Tibial nerve (tissue), 4 donors: ENCODE measurements around the gene SNRNP40. TPM values are rescaled to one million over a fixed set of nuclear protein-coding genes. Genes with fewer than 3 reads are reported as not detected.
A peak's percentile ranks its signal among the peaks of the same experiment; 100 is the strongest.

Experiments
- DNase-seq, 2 donors: peaks; one replicate each; pipeline ENCODE4 v3.0.0-alpha.2; 2019; ENCODE audit warnings: low spot score in 2 of 2
- H3K27ac ChIP-seq, 4 donors: fragments of 200-600 bp; sonication (generic) in 3 of 4; one replicate each; pipeline ENCODE4 v1.5.1; 2017 to 2019; ENCODE audit warnings: mild to moderate bottlenecking in 1 of 4
- H3K27me3 ChIP-seq, 2 donors: fragments of 200-600 bp; sonication (generic) in 1 of 2; one replicate each; pipeline versions ENCODE4 v1.5.1 to v1.6.0; 2017 to 2019
- H3K36me3 ChIP-seq, 3 donors: fragments of 200-600 bp; sonication (generic); one replicate each; pipeline ENCODE4 v1.5.1; 2018 to 2019
- H3K4me1 ChIP-seq, 4 donors: fragments of 200-600 bp; sonication (generic) in 3 of 4; one replicate each; pipeline ENCODE4 v1.5.1; 2017 to 2019
- H3K4me3 ChIP-seq, 4 donors: fragments of 200-600 bp; sonication (generic) in 3 of 4; one replicate each; pipeline ENCODE4 v1.5.1; 2017 to 2019; ENCODE audit warnings: mild to moderate bottlenecking in 1 of 4, moderate library complexity in 1 of 4
- H3K9me3 ChIP-seq, 4 donors: fragments of 200-600 bp; sonication (generic) in 3 of 4; one replicate each; pipeline ENCODE4 v1.5.1; 2017 to 2019
- EP300 ChIP-seq, 2 donors: sonication (generic); formaldehyde crosslinking; IDR thresholded peaks; one replicate each; pipeline ENCODE4 v1.6.1; 2017; ENCODE audit warnings: antibody characterized with exemption in 2 of 2, mild to moderate bottlenecking in 1 of 2
- POLR2A ChIP-seq, 2 donors: fragments of 450-650 bp; IDR thresholded peaks; one replicate each; pipeline ENCODE4 v1.6.1; 2017; ENCODE audit warnings: antibody characterized with exemption in 2 of 2, mild to moderate bottlenecking in 2 of 2, moderate library complexity in 2 of 2
- WGBS, 2 donors: methylation state at CpG; one replicate each; pipeline ENCODE4 v1.1.5; 2018; 5-methylcytosine and 5-hydroxymethylcytosine counted together
- total RNA-seq, 4 donors: library from RNA; depleted of rRNA; stranded (reverse); fragments of >200 nt; gene quantifications; one replicate each; pipeline ENCODE4 v1.1.0, GENCODE V29; 2016
- TF ChIP-seq, protein P1 (sequence below), 5 experiments: fragments of 200-600 bp in 3 of 5; fragments of 450-650 bp in 2 of 5; sonication (generic) in 3 of 5; IDR thresholded peaks; one replicate each; pipeline ENCODE4 v1.5.1; 2016 to 2019; ENCODE audit warnings: antibody characterized with exemption in 5 of 5, mild to moderate bottlenecking in 3 of 5, moderate library complexity in 2 of 5

SNRNP40 gene
- 10 to 100 TPM; 42.8 to 57.0 (median 48.4) TPM for total RNA-seq

DNA sequence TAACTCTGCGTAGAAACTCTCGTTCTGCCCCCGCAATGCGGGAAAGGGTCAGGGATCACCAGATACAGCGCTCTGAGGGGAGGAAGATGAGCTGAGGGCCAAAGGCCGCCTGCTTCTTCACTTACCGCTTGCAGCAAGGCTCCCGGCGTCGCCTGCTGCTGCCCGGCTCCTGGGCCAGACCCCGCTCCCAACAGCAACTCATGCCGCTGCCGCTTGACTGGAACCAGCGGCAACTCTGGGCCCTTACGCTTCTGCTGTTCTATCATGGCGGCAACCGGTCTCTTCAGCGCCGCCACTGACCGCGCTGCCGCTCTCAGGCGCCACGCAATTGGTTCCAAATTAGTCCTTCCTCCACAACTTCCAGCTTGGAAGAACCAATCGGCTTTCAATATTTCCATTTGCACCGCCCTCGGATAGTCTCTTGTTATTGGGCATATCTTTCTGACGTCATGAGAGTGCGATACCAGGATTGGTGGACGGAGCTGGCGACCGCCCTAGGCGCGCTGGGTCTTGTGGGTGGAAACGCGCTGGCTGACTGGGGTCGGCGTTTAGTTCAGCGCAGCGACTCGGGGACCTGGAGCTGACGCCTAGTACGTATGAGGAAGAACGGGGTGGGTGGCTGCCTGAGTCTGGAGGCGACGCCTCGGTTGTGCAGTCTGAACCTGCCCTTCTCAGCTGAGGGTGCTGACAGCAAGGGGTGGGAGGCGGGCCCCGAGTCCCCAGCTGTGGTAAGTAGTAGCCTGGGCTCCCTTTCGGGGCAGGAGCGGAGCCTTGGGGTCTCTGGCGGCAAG is at the start of gene SNRNP40, which contains the start of gene ZCCHC17:
SNRNP40 (minus strand) TSS at position 303 of the 791 bp plus-strand sequence; CDS start at position 266, 37 bp downstream.
ZCCHC17 (plus strand) TSS at position 547 of the 791 bp plus-strand sequence. CDS start 13,067 bp downstream, outside the sequence.
- H3K9me3 ChIP-seq, result no peaks in the 10 kb centered on the region
- peak within 1 kb of the TSS; percentile 40 to 92 (median 90) for H3K27ac ChIP-seq
- H3K4me3 ChIP-seq, result peak within 1 kb of the TSS; percentile 75 to 96 (median 84)
- TF ChIP-seq, protein P1, sequence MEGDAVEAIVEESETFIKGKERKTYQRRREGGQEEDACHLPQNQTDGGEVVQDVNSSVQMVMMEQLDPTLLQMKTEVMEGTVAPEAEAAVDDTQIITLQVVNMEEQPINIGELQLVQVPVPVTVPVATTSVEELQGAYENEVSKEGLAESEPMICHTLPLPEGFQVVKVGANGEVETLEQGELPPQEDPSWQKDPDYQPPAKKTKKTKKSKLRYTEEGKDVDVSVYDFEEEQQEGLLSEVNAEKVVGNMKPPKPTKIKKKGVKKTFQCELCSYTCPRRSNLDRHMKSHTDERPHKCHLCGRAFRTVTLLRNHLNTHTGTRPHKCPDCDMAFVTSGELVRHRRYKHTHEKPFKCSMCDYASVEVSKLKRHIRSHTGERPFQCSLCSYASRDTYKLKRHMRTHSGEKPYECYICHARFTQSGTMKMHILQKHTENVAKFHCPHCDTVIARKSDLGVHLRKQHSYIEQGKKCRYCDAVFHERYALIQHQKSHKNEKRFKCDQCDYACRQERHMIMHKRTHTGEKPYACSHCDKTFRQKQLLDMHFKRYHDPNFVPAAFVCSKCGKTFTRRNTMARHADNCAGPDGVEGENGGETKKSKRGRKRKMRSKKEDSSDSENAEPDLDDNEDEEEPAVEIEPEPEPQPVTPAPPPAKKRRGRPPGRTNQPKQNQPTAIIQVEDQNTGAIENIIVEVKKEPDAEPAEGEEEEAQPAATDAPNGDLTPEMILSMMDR (IDR thresholded peaks at IDR 0.05), result peak in 4 of 5 experiments; percentile 6 to 21 (median 16)
- TF ChIP-seq POLR2A (IDR thresholded peaks at IDR 0.05) (peak; percentile 66 to 74), EP300 (IDR thresholded peaks at IDR 0.05) (peak; percentile 42 to 85)
- 0 to 1% methylated on average over 31 to 37 of the region's 53 CpGs for WGBS, 2 donors
- no peaks in the 10 kb centered on the region for H3K27me3 ChIP-seq
- DNase-seq, result peak; percentile 89 to 97
- H3K4me1 ChIP-seq, result peaks cover 0 to 51% (median 20%) of the 10 kb centered on the region in 4 donors
- peaks cover 0 to 28% (median 5%) of the 10 kb centered on the region in 3 donors for H3K36me3 ChIP-seq

DNA sequence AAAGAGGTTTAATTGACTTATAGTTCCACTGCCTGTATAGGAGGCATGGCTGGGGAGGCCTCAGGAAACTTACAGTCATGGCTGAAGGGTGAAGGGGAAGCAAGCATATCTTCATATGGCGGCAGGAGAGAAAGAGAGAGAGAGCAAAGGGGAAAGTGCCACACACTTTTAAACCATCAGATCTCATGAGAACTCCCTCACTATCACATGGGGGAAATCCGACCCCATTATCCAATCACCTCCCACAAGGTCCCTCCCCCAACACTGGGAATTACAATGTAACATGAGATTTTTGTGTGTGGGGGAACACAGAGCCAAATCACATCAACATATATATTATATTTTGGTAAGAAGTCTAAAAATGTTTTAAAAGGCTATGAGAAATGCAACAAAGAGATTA is 49.0 kb upstream of the SNRNP40 start:
- Histone ChIP-seq H3K36me3 (peaks cover 0 to 47% (median 11%) of the 10 kb centered on the region in 3 donors), H3K27me3 (no peaks in the 10 kb centered on the region), H3K4me3 (no peak overlapping the region), H3K9me3 (no peaks in the 10 kb centered on the region), H3K27ac (no peak overlapping the region), H3K4me1 (no peaks in the 10 kb centered on the region)
- 84 to 88% methylated on average over 2 of the region's 2 CpGs for WGBS, 2 donors
- DNase-seq, result no peak
- TF ChIP-seq EP300 (IDR thresholded peaks at IDR 0.05), result no peak
- TF ChIP-seq POLR2A (IDR thresholded peaks at IDR 0.05), result no peak
- TF ChIP-seq, protein P1 (IDR thresholded peaks at IDR 0.05), result no peak

DNA sequence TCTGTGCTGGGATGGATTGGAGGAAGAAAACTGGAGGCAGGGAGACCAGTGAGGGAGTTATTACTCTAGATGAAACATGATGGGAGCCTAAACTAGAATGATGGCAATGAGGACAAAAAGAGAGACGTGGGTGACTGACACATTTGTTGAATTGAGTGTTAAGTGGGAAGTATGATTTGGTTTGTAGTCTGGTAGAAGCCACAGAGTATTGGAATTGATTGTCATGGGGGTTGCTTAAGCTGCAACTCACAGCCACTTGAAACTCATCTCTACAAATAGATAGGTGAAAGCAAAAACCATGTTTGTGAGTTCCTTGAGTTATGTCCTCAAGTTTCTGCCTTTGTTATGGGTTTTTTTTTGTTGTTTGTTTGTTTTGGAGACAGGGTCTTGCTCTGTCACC is 47.9 kb upstream of the SNRNP40 start:
- 28 to 77% methylated on average over 1 of the region's 1 CpG for WGBS, 2 donors
- TF ChIP-seq POLR2A (IDR thresholded peaks at IDR 0.05), result no peak
- TF ChIP-seq EP300 (IDR thresholded peaks at IDR 0.05), result no peak
- TF ChIP-seq, protein P1 (IDR thresholded peaks at IDR 0.05), result no peak
- Histone ChIP-seq H3K27me3 (no peaks in the 10 kb centered on the region), H3K36me3 (peaks cover 0 to 39% (median 10%) of the 10 kb centered on the region in 3 donors), H3K4me3 (no peak overlapping the region), H3K9me3 (no peaks in the 10 kb centered on the region), H3K4me1 (no peaks in the 10 kb centered on the region), H3K27ac (no peak overlapping the region)
- no peak for DNase-seq

DNA sequence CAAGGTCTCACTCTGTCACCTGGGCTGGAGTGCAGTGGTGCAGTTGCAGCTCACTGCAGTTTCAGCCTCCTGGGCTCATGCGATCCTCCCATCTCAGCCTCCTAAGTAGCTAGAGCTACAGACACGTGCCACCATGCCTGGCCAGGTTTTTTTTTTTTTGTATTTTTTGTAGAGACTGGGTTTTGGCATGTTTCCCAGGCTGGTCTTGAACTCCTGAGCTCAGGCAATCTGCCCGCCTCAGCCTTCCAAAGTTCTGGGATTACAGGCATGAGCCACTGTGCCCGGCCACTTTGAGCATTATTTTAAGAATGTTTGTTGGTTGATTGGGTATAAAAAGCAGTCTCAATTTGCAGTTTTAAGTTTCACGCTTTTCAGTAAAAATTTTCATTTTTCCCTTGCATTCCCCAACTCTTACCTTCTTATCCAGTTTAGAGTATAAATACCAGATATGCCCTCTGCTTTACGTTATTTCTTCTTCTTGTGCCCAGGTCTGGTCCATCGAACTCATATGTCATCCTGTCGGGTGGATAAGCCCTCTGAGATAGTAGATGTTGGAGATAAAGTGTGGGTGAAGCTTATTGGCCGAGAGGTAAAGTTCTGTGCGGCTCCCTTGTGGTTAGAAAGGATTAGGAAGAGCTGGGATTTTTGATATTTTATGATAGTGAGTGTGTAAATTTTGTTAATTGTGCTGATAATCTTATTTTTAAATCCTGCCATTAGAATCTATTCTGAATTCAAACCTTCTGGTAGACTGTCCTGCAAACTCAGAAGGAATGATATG is 40.3 kb upstream of the SNRNP40 start:
- TF ChIP-seq, protein P1 (IDR thresholded peaks at IDR 0.05), result no peak
- TF ChIP-seq POLR2A (IDR thresholded peaks at IDR 0.05) (no peak), EP300 (IDR thresholded peaks at IDR 0.05) (no peak)
- Histone ChIP-seq H3K27me3 (no peaks in the 10 kb centered on the region), H3K36me3 (peaks cover 0 to 23% (median 6%) of the 10 kb centered on the region in 3 donors), H3K4me1 (no peaks in the 10 kb centered on the region), H3K9me3 (no peaks in the 10 kb centered on the region), H3K4me3 (no peak overlapping the region), H3K27ac (no peak overlapping the region)
- WGBS, 2 donors, result 85 to 89% methylated on average over 10 of the region's 10 CpGs
- no peak for DNase-seq
